Measurements from ENCODE around the gene MARCHF11. TPM values are rescaled to one million over a fixed set of nuclear protein-coding genes. Genes with fewer than 3 reads are reported as not detected.

Gene MARCHF11
- total RNA-seq, 1 donor from 2014 or later: not detected

GRCh38 chr5:16050414-16050813 is 129.2 kb downstream of the MARCHF11 start:
- no peak for ATAC-seq

- ATAC-seq: no peak
Measured at GRCh38 chr5:16049761-16050160, 129.8 kb downstream of the MARCHF11 start.

GRCh38 chr5:16048132-16048531 is 131.5 kb downstream of the MARCHF11 start:
- ATAC-seq: no peak

DNA sequence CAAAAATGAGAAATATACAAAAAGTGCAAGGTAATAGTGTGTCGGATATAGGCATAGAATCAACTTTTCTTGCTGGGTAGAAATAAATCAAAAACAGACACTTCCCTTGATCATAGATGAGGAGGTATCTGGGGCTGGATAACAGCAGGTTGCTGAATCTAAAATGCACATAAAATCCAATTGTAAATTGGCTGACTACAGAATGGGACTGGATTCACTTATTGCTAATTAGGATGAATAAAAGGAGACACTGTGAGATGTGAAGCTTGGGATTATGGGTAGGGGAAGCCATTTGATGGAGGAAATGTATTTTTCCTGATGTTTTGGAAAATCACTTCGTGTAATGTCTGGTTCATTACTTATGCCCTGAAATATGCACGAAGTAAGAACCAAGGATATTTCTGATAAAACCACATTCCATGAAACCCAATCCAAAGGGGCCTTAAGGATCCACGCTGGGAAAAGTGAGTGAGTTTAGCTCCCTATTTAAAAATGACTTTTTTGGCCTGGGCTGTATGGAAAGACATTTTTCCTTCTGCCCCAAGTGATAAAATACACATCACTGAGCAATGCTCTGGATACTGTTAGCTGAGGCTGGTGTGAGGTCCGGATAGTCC is 136.1 kb downstream of the MARCHF11 start:
- ATAC-seq: no peak

- no peak for ATAC-seq
Measured at GRCh38 chr5:16037121-16037845, 142.3 kb downstream of the MARCHF11 start.

DNA sequence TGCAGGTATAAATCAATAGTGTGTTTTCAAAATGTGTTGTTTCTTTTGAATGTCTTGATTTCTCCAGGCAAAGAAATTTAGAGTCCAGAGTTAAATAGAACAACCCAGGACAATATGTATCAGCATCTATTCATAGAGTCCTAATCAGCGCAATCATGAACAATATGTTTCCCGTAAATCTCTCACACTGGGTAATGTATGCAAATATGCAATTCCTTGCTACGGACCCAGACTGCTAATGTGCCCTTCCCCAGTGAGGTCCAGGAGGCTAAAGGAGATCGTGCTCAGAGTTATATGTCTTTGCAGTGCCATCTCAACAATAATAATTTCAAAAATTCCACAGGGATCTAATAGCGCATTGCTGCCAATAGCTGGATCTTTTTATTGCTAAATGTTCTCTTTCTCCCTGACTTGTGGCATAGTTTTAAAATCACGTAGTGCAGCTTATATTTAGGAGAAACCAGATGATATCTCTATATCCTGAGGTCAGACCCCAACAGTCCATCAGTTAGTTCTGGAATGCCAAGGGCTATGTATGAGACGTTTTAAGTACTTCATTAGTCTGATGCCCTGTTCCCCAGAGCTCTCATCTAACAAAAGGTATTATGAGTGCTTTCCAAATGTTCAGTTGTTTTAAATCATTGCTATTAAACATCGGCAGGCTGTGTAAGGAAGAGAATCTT is 145.1 kb downstream of the MARCHF11 start:
- no peak for ATAC-seq

DNA sequence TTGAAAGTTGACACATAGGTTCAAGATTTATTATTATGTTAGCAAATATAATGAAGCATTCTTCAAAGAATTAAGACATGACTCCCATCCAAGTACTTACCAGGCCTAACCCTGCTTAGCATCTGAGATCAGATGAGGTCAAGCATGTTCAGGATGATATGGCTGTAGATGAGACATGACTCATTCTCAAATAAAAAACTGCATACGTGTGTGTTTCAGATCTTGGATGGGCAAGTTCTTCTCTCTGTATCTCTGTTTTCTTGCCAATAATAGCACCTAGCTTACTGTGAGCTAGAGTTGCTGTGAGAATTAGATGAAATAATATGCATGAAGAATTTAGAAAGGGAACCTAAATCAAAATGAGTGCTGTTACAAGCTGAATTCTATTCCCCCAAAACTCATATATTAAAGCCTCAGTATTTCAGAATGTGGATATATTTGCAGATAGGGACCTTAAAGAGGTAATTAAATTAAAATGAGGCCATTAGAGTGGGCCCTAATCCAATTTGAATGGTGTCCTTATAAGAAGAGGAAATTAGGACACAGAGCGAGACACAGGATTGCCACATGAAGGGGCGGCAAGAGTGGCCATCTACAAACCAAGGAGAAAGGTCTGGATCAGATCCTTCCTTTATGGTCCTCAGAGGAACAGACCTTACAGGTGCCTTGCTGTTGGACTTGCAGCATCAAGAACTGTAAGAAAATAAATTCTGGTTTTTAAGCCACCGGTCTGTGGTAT is 146.2 kb downstream of the MARCHF11 start:
- ATAC-seq: no peak

GRCh38 chr5:16028708-16029107 is 150.9 kb downstream of the MARCHF11 start:
- no peak for ATAC-seq

- ATAC-seq: no peak
Measured at GRCh38 chr5:16025681-16026080, 153.9 kb downstream of the MARCHF11 start.

DNA sequence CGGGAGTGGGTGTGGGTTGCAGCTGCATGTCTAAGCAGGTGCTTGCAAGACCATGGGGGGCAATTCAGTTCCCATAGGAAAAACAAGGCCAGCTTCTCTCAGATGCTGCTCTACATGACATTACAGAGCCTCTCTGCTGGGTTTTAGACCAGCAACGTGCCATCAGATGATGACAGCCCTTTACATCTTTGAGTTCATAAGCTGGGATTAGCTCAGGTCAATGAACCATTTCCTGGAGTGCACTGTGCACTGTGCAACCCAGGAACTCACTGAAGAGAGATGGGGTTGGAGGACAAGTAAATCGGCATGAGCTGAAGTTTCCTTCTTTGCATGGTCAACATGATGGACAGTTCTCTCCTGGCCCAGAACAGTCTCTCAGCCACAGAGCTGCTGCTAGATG is 160.6 kb downstream of the MARCHF11 start:
- ATAC-seq: no peak

DNA sequence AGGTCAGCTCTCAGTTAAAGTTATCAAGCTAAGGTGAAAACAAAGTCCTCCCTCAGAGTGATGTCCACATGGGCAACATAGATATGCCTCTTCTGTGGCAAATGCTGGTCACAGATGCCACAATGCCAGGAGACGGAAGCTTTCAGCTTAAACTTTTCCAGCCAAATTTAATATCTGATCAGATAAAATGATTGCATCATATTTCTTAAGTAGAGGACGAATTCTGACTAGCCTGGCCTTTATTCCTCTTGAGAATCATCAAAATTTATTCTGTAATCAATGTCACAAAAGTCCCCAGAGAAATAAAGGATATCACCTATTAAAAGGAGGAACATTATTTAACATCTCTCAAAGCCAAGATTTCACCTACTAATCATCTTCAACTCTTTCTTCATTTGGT is 161.9 kb downstream of the MARCHF11 start:
- ATAC-seq: no peak
